ENCODE results near the gene SPATA17. TPM values are rescaled to one million over a fixed set of nuclear protein-coding genes. Genes with fewer than 3 reads are reported as not detected.

Gene SPATA17
- polyA plus RNA-seq, 1 of the 3 experiments (the other 2 are of a cell fraction), result 1.2 TPM

- ChIA-PET POLR2A (no interaction called here), CTCF (no interaction called here)
- Histone ChIP-seq H3K4me3 (ENCODE audit: low read depth in 2 of 2, low read length in 1 of 2) (no peak overlapping the region), H3K4me1 (ENCODE audit: control insufficient read depth in 1 of 2, insufficient read depth in 2 of 2, low read depth in 1 of 2, low read length in 1 of 2) (peaks cover 0 to 13% of the 10 kb centered on the region in 2 experiments; a peak in 3 of 4 replicates), H4K20me1 (ENCODE audit: insufficient read depth) (no peaks in the 10 kb centered on the region), H3K9me2 (no peaks in the 10 kb centered on the region), H3K9me3 (0 out of 2 replicates have a peak, but pooled peaks cover 10% of the 10 kb centered on the region), H3K9ac (no peak overlapping the region), H3K79me2 (ENCODE audit: insufficient read depth) (no peaks in the 10 kb centered on the region), H3F3A (replicated peaks; ENCODE audit: insufficient read depth) (peaks cover 18% of the 10 kb centered on the region), H3K27me3 (ENCODE audit: insufficient read depth) (no peaks in the 10 kb centered on the region), H3K27ac (ENCODE audit: low read depth in 2 of 2, low read length in 1 of 2) (peak overlapping the region in 1 of 2 experiments; percentile 55; a peak in 2 of 4 replicates), H3K36me3 (replicated peaks in 1 of 2; ENCODE audit: control insufficient read depth in 1 of 2, insufficient read depth in 2 of 2, low read length in 1 of 2) (no peaks in the 10 kb centered on the region), H3K4me2 (peak overlapping the region; percentile 21; the same call in 1 of the 2 replicates), H2AFZ (ENCODE audit: low read depth) (0 out of 2 replicates have a peak overlapping the region, but pooled peaks have one; percentile 23)
- TF ChIP-seq, protein P1, sequence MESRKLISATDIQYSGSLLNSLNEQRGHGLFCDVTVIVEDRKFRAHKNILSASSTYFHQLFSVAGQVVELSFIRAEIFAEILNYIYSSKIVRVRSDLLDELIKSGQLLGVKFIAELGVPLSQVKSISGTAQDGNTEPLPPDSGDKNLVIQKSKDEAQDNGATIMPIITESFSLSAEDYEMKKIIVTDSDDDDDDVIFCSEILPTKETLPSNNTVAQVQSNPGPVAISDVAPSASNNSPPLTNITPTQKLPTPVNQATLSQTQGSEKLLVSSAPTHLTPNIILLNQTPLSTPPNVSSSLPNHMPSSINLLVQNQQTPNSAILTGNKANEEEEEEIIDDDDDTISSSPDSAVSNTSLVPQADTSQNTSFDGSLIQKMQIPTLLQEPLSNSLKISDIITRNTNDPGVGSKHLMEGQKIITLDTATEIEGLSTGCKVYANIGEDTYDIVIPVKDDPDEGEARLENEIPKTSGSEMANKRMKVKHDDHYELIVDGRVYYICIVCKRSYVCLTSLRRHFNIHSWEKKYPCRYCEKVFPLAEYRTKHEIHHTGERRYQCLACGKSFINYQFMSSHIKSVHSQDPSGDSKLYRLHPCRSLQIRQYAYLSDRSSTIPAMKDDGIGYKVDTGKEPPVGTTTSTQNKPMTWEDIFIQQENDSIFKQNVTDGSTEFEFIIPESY (IDR thresholded peaks at IDR 0.05; ENCODE audit: borderline replicate concordance, low read depth), result no peak
- TF ChIP-seq, protein P2, sequence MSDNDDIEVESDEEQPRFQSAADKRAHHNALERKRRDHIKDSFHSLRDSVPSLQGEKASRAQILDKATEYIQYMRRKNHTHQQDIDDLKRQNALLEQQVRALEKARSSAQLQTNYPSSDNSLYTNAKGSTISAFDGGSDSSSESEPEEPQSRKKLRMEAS (IDR thresholded peaks at IDR 0.05; ENCODE audit: low read depth), result no peak
- TF ChIP-seq FOSL2 (IDR thresholded peaks at IDR 0.05; ENCODE audit: borderline replicate concordance, low read depth) (peak; percentile 90), POLR2AphosphoS5 (IDR thresholded peaks at IDR 0.05; ENCODE audit: low read depth, low read length) (no peak), EP300 (IDR thresholded peaks at IDR 0.05; ENCODE audit: borderline replicate concordance in 1 of 2, low read depth in 1 of 2, low read length in 1 of 2) (peak in 1 of 2 experiments; percentile 83; a peak in 2 of 4 replicates), JUND (IDR thresholded peaks at IDR 0.05) (peak; percentile 87), RFX5 (IDR thresholded peaks at IDR 0.05; ENCODE audit: low read length) (no peak), USF1 (IDR thresholded peaks at IDR 0.05; ENCODE audit: borderline replicate concordance, low read depth) (no peak), FOXM1 (IDR thresholded peaks at IDR 0.05; ENCODE audit: low read depth) (no peak; the same call in 1 of the 2 replicates), TCF12 (IDR thresholded peaks at IDR 0.05) (peak; percentile 79), EZH2phosphoT487 (IDR thresholded peaks at IDR 0.05; ENCODE audit: borderline replicate concordance, low read depth) (no peak), PBX3 (IDR thresholded peaks at IDR 0.05) (peak; percentile 77), RCOR1 (IDR thresholded peaks at IDR 0.05; ENCODE audit: low read length) (no peak), MEF2A (IDR thresholded peaks at IDR 0.05; ENCODE audit: borderline replicate concordance, low read depth) (no peak), MXI1 (IDR thresholded peaks at IDR 0.05; ENCODE audit: low read depth, low read length) (no peak), RXRA (IDR thresholded peaks at IDR 0.05; ENCODE audit: borderline replicate concordance, low read depth) (no peak; the same call in 1 of the 2 replicates), TEAD4 (IDR thresholded peaks at IDR 0.05; ENCODE audit: borderline replicate concordance, insufficient read depth) (peak; percentile 54; the same call in 1 of the 2 replicates), NFIC (IDR thresholded peaks at IDR 0.05; ENCODE audit: borderline replicate concordance) (peak; percentile 87)
- TF ChIP-seq, protein P3, sequence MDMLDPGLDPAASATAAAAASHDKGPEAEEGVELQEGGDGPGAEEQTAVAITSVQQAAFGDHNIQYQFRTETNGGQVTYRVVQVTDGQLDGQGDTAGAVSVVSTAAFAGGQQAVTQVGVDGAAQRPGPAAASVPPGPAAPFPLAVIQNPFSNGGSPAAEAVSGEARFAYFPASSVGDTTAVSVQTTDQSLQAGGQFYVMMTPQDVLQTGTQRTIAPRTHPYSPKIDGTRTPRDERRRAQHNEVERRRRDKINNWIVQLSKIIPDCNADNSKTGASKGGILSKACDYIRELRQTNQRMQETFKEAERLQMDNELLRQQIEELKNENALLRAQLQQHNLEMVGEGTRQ (IDR thresholded peaks at IDR 0.05; ENCODE audit: borderline replicate concordance, low read depth, low read length), result no peak
- no peak for DNase-seq
- WGBS (ENCODE audit: low lambda C conversion rate), result 19% methylated on average over 3 of the region's 3 CpGs
These were observed 261.6 kb downstream of the SPATA17 start for GRCh38 chr1:217892750-217893149.
